H1 (cell line): Measurements from ENCODE around the gene MAGI2. TPM values are rescaled to one million over a fixed set of nuclear protein-coding genes. Genes with fewer than 3 reads are reported as not detected.

Experiments used
- ASH2L ChIP-seq: fragments of 200-600, 300-600 bp; sonication (generic); IDR thresholded peaks from one replicate; pipeline ENCODE4 v1.7.1; 2017; ENCODE audit warnings: low read length
- KDM5A ChIP-seq: fragments of 200-600 bp; IDR thresholded peaks from 2 replicates; pipeline ENCODE4 v1.7.1; 2012; ENCODE audit warnings: mild to moderate bottlenecking, low read length, inconsistent platforms, mixed read lengths
- NRF1 ChIP-seq: IDR thresholded peaks from 2 replicates; pipeline ENCODE4 v1.6.1; 2011; ENCODE audit warnings: mild to moderate bottlenecking, low read depth, low read length, improper control_type of control experiment
- PHF8 ChIP-seq: fragments of 200-600 bp; sonication (generic); conservative IDR thresholded peaks from 2 replicates; pipeline ENCODE4 v1.7.1; 2012; ENCODE audit warnings: low read depth, mild to moderate bottlenecking, inconsistent platforms, low read length, moderate library complexity
- polyA plus RNA-seq, 7 experiments: library from polyadenylated mRNA; depleted of rRNA in 3 of 7; stranded (reverse) in 5 of 7; unstranded in 2 of 7; fragments of >200 nt in 5 of 7; fragments of 200-250 nt in 2 of 7; gene quantifications; 1 replicate in 5 of 7; 2 replicates in 1 of 7; 4 replicates in 1 of 7; pipeline versions ENCODE4 v1.2.1 to v1.2.3, GENCODE V29; 2011 to 2013; ENCODE audit warnings: missing spikeins in 2 of 7, mixed read lengths in 2 of 7
- total RNA-seq: library from RNA; stranded (reverse); fragmentation: NEBNext Ultra II Directional; extraction: Animal tissue kit (Norgen Biotek cat#: 25700); gene quantifications from 2 replicates; pipeline ENCODE4 v1.2.1, GENCODE V29; 2021
- TF ChIP-seq, protein P1 (sequence below): IDR thresholded peaks from 2 replicates; pipeline ENCODE4 v1.6.1; 2012; ENCODE audit warnings: inconsistent platforms
- TF ChIP-seq, protein P2 (sequence below): fragments of 300-600 bp; sonication (generic); IDR thresholded peaks from 2 replicates; pipeline ENCODE4 v1.7.1; 2012; ENCODE audit warnings: low read length, moderate library complexity, mild to moderate bottlenecking, inconsistent platforms; ENCODE audit not compliant: insufficient replicate concordance

Gene MAGI2
- total and polyA plus RNA-seq, 2 of the 8 experiments (the other 6 are each of a cell fraction or from before 2014, with no cell fraction given), result 6.0 to 27.3 TPM

DNA sequence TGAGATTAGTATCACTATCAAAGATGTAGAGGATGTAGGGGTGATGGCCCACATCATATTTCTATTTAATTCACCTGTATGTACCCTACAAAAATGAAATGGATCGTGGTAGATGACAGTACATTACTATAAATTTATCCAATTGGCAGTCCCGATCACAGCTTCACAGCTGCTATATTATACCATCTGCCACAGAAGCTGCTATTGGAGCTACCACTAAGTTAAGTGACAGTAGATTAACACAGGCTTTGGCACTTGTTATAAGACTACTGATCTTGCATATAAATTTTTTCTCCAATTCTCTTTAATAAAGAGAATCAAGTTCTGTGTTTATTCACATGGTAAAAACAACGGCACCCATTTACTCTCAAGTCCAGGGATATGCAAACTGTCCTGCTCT, 24.9 kb upstream of the MAGI2 start (continued):
- TF ChIP-seq, protein P1, sequence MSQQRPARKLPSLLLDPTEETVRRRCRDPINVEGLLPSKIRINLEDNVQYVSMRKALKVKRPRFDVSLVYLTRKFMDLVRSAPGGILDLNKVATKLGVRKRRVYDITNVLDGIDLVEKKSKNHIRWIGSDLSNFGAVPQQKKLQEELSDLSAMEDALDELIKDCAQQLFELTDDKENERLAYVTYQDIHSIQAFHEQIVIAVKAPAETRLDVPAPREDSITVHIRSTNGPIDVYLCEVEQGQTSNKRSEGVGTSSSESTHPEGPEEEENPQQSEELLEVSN, result no peak
- TF ChIP-seq, protein P2, sequence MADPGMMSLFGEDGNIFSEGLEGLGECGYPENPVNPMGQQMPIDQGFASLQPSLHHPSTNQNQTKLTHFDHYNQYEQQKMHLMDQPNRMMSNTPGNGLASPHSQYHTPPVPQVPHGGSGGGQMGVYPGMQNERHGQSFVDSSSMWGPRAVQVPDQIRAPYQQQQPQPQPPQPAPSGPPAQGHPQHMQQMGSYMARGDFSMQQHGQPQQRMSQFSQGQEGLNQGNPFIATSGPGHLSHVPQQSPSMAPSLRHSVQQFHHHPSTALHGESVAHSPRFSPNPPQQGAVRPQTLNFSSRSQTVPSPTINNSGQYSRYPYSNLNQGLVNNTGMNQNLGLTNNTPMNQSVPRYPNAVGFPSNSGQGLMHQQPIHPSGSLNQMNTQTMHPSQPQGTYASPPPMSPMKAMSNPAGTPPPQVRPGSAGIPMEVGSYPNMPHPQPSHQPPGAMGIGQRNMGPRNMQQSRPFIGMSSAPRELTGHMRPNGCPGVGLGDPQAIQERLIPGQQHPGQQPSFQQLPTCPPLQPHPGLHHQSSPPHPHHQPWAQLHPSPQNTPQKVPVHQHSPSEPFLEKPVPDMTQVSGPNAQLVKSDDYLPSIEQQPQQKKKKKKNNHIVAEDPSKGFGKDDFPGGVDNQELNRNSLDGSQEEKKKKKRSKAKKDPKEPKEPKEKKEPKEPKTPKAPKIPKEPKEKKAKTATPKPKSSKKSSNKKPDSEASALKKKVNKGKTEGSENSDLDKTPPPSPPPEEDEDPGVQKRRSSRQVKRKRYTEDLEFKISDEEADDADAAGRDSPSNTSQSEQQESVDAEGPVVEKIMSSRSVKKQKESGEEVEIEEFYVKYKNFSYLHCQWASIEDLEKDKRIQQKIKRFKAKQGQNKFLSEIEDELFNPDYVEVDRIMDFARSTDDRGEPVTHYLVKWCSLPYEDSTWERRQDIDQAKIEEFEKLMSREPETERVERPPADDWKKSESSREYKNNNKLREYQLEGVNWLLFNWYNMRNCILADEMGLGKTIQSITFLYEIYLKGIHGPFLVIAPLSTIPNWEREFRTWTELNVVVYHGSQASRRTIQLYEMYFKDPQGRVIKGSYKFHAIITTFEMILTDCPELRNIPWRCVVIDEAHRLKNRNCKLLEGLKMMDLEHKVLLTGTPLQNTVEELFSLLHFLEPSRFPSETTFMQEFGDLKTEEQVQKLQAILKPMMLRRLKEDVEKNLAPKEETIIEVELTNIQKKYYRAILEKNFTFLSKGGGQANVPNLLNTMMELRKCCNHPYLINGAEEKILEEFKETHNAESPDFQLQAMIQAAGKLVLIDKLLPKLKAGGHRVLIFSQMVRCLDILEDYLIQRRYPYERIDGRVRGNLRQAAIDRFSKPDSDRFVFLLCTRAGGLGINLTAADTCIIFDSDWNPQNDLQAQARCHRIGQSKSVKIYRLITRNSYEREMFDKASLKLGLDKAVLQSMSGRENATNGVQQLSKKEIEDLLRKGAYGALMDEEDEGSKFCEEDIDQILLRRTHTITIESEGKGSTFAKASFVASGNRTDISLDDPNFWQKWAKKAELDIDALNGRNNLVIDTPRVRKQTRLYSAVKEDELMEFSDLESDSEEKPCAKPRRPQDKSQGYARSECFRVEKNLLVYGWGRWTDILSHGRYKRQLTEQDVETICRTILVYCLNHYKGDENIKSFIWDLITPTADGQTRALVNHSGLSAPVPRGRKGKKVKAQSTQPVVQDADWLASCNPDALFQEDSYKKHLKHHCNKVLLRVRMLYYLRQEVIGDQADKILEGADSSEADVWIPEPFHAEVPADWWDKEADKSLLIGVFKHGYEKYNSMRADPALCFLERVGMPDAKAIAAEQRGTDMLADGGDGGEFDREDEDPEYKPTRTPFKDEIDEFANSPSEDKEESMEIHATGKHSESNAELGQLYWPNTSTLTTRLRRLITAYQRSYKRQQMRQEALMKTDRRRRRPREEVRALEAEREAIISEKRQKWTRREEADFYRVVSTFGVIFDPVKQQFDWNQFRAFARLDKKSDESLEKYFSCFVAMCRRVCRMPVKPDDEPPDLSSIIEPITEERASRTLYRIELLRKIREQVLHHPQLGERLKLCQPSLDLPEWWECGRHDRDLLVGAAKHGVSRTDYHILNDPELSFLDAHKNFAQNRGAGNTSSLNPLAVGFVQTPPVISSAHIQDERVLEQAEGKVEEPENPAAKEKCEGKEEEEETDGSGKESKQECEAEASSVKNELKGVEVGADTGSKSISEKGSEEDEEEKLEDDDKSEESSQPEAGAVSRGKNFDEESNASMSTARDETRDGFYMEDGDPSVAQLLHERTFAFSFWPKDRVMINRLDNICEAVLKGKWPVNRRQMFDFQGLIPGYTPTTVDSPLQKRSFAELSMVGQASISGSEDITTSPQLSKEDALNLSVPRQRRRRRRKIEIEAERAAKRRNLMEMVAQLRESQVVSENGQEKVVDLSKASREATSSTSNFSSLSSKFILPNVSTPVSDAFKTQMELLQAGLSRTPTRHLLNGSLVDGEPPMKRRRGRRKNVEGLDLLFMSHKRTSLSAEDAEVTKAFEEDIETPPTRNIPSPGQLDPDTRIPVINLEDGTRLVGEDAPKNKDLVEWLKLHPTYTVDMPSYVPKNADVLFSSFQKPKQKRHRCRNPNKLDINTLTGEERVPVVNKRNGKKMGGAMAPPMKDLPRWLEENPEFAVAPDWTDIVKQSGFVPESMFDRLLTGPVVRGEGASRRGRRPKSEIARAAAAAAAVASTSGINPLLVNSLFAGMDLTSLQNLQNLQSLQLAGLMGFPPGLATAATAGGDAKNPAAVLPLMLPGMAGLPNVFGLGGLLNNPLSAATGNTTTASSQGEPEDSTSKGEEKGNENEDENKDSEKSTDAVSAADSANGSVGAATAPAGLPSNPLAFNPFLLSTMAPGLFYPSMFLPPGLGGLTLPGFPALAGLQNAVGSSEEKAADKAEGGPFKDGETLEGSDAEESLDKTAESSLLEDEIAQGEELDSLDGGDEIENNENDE, result no peak
- TF ChIP-seq ASH2L (no peak), PHF8 (no peak), KDM5A (no peak), NRF1 (no peak)
